Colonic mucosa (tissue), 4 donors: ENCODE measurements around the gene CNOT4. TPM values are rescaled to one million over a fixed set of nuclear protein-coding genes. Genes with fewer than 3 reads are reported as not detected.

Experiments
- DNase-seq: peaks from one replicate; pipeline ENCODE4 v3.0.0-alpha.2; 2020
- H3K27ac ChIP-seq: fragments of 200-600 bp; one replicate; pipeline ENCODE4 v1.8.0; 2021
- H3K27me3 ChIP-seq: fragments of 200-600 bp; one replicate; pipeline ENCODE4 v1.8.0; 2021
- H3K36me3 ChIP-seq: fragments of 200-600 bp; one replicate; pipeline ENCODE4 v1.8.0; 2021
- H3K4me1 ChIP-seq: fragments of 200-600 bp; one replicate; pipeline ENCODE4 v1.8.0; 2021; ENCODE audit warnings: mild to moderate bottlenecking
- H3K4me3 ChIP-seq: fragments of 200-600 bp; one replicate; pipeline ENCODE4 v1.8.0; 2021
- H3K9ac ChIP-seq, 2 donors: one replicate each; pipeline ENCODE4 v1.7.0; 2013; ENCODE audit warnings: control low read depth in 2 of 2, low read depth in 2 of 2, low read length in 2 of 2
- H3K9me3 ChIP-seq: fragments of 200-600 bp; one replicate; pipeline ENCODE4 v1.8.0; 2021
- intact Hi-C: fragments of 100-400 bp; cut with DNase I; formaldehyde crosslinking; loops from one replicate; pipeline ENCODE4 v1.14.1; 2022
- total RNA-seq, 2 donors: library from RNA; stranded (reverse); fragmentation: NEBNext Ultra II Directional in 1 of 2; extraction: Animal tissue kit (Norgen Biotek cat#: 25700) in 1 of 2; gene quantifications; one replicate each; pipeline ENCODE4 v1.2.1, GENCODE V29; 2021
- TF ChIP-seq, protein P1 (sequence below): fragments of 200-600 bp; IDR thresholded peaks from one replicate; pipeline ENCODE4 v1.8.0; 2022; ENCODE audit warnings: antibody characterized with exemption, mild to moderate bottlenecking
- donor health status: healthy.
- donor health status: DM: no; HTN: no; CAD: no.
- donor health status: DM: no; HTN: no; CAD: no.

The CNOT4 gene
- total RNA-seq, 2 donors from 2014 or later = 14.7 to 20.9 TPM

GRCh38 chr7:135519871-135520270 lies 10.0 kb upstream of the CNOT4 start:
- H3K9me3 ChIP-seq = no peaks in the 10 kb centered on the region
- no peaks in the 10 kb centered on the region for H3K27me3 ChIP-seq
- H3K4me3 ChIP-seq = no peak overlapping the region
- H3K4me1 ChIP-seq = no peaks in the 10 kb centered on the region
- H3K9ac ChIP-seq = no peak overlapping the region
- intact Hi-C loops = no loop called here
- DNase-seq = no peak
- H3K27ac ChIP-seq = no peak overlapping the region
- H3K36me3 ChIP-seq = no peaks in the 10 kb centered on the region
- TF ChIP-seq, protein P1, sequence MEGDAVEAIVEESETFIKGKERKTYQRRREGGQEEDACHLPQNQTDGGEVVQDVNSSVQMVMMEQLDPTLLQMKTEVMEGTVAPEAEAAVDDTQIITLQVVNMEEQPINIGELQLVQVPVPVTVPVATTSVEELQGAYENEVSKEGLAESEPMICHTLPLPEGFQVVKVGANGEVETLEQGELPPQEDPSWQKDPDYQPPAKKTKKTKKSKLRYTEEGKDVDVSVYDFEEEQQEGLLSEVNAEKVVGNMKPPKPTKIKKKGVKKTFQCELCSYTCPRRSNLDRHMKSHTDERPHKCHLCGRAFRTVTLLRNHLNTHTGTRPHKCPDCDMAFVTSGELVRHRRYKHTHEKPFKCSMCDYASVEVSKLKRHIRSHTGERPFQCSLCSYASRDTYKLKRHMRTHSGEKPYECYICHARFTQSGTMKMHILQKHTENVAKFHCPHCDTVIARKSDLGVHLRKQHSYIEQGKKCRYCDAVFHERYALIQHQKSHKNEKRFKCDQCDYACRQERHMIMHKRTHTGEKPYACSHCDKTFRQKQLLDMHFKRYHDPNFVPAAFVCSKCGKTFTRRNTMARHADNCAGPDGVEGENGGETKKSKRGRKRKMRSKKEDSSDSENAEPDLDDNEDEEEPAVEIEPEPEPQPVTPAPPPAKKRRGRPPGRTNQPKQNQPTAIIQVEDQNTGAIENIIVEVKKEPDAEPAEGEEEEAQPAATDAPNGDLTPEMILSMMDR = no peak

DNA sequence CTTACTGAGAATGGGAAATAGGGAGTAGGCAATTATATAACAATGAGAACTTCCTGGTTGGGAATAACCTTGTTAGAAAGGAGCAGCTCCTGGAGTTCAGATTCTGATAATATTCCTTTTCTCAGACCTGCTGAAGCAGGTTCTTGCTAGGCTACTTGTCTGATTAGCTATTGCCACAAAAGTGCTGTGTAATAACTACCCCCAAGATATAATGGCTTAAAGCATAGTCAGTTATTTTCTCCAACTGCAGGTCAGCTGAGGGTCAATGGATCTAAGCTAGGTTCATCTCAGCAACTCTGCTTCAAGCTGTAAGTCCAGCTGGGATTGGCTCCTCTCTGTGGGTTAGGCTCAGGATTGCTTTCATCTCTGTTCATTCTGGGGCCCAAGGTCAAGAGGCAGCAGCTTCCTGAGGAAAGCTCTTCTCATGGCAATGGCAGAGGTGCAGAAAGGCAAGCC lies 9.4 kb upstream of the CNOT4 start:
- H3K27me3 ChIP-seq = no peaks in the 10 kb centered on the region
- H3K4me1 ChIP-seq = no peaks in the 10 kb centered on the region
- H3K36me3 ChIP-seq = no peaks in the 10 kb centered on the region
- H3K27ac ChIP-seq = no peak overlapping the region
- no peak overlapping the region for H3K4me3 ChIP-seq
- no peak for DNase-seq
- no peaks in the 10 kb centered on the region for H3K9me3 ChIP-seq
- intact Hi-C loops = no loop called here
- TF ChIP-seq, protein P1 = no peak
- H3K9ac ChIP-seq = no peak overlapping the region

GRCh38 chr7:135518748-135519147 lies 8.8 kb upstream of the CNOT4 start:
- H3K4me1 ChIP-seq = no peaks in the 10 kb centered on the region
- no peaks in the 10 kb centered on the region for H3K27me3 ChIP-seq
- H3K36me3 ChIP-seq = no peaks in the 10 kb centered on the region
- no peak overlapping the region for H3K27ac ChIP-seq
- no peak overlapping the region for H3K9ac ChIP-seq
- intact Hi-C loops = no loop called here
- H3K9me3 ChIP-seq = no peaks in the 10 kb centered on the region
- no peak for DNase-seq
- TF ChIP-seq, protein P1 = no peak
- H3K4me3 ChIP-seq = no peak overlapping the region

GRCh38 chr7:135517060-135517459 lies 7.2 kb upstream of the CNOT4 start:
- Histone ChIP-seq H3K27ac (no peak overlapping the region), H3K4me1 (no peaks in the 10 kb centered on the region), H3K9me3 (no peaks in the 10 kb centered on the region), H3K36me3 (no peaks in the 10 kb centered on the region), H3K27me3 (no peaks in the 10 kb centered on the region), H3K9ac (no peak overlapping the region), H3K4me3 (no peak overlapping the region)
- DNase-seq = no peak
- TF ChIP-seq, protein P1 = no peak
- intact Hi-C loops = no loop called here

DNA sequence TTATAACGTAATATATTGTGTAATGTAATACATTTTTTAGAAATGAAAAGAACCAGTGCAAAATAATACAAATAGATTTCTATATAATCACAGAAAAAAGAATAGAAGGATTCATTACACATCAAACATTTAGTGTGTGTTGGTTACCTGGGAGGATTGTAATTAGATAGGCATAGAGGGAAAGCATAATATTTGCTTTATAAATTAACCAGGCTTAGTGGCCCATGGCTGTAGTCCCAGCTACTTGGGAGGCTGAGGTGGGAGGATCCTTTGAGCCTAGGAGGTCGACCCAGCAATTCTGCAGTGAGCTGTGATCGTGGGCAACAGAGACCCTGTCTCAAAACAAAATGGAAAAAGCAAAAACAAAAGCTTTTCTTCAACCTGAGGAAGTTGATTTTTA lies 5.0 kb upstream of the CNOT4 start:
- Histone ChIP-seq H3K4me3 (no peak overlapping the region), H3K9me3 (no peaks in the 10 kb centered on the region), H3K27me3 (no peaks in the 10 kb centered on the region), H3K4me1 (no peaks in the 10 kb centered on the region), H3K27ac (no peak overlapping the region), H3K9ac (no peak overlapping the region), H3K36me3 (no peaks in the 10 kb centered on the region)
- TF ChIP-seq, protein P1 = no peak
- intact Hi-C loops = no loop called here
- no peak for DNase-seq
